HG02884 (cell line): ENCODE results near the gene RRP1B.
"Not testable (repeated sequence)": the region's sequence is repeated elsewhere in the genome, so short reads cannot be mapped to it uniquely, and the experiment has no call there.

Source experiments
- ATAC-seq: cut with Tn5 transposase; IDR thresholded peaks from one replicate; pipeline ENCODE4 v1.9.1; 2021; ENCODE audit warnings: mild to moderate bottlenecking, moderate library complexity; ENCODE audit not compliant: unreplicated experiment

The RRP1B gene

GRCh38 chr21:43639470-43640353, 19.6 kb upstream of the RRP1B start:
- no peak for ATAC-seq

- ATAC-seq, result no peak
Measured at GRCh38 chr21:43640400-43640799, 19.0 kb upstream of the RRP1B start.

GRCh38 chr21:43643193-43643592, 16.2 kb upstream of the RRP1B start:
- no peak for ATAC-seq

- no peak for ATAC-seq
Measured at GRCh38 chr21:43644071-43644470, 15.3 kb upstream of the RRP1B start.

- no peak for ATAC-seq
Measured at GRCh38 chr21:43644609-43645008, 14.8 kb upstream of the RRP1B start.

- ATAC-seq, result no peak
Measured at GRCh38 chr21:43645136-43645891, 14.0 kb upstream of the RRP1B start.

GRCh38 chr21:43645976-43646375, 13.4 kb upstream of the RRP1B start:
- ATAC-seq, result no peak

- no peak for ATAC-seq
Measured at GRCh38 chr21:43646550-43647260, 12.7 kb upstream of the RRP1B start.

- ATAC-seq, result no peak
Measured at GRCh38 chr21:43648171-43648570, 11.2 kb upstream of the RRP1B start.

- ATAC-seq, result not testable (repeated sequence)
Measured at GRCh38 chr21:43651926-43652325, 7.4 kb upstream of the RRP1B start.

GRCh38 chr21:43652616-43653015, 6.7 kb upstream of the RRP1B start:
- ATAC-seq, result no peak

- no peak for ATAC-seq
Measured at GRCh38 chr21:43653626-43654025, 5.7 kb upstream of the RRP1B start.

GRCh38 chr21:43654806-43655489, 4.4 kb upstream of the RRP1B start:
- no peak for ATAC-seq

GRCh38 chr21:43657355-43658087, 1.8 kb upstream of the RRP1B start:
- no peak for ATAC-seq

- no peak for ATAC-seq
Measured at GRCh38 chr21:43658088-43658741, 1.1 kb upstream of the RRP1B start.

GRCh38 chr21:43658769-43659135, 608 bp upstream of the RRP1B start:
- no peak for ATAC-seq

- no peak for ATAC-seq
Measured at GRCh38 chr21:43662286-43662685, 2.9 kb downstream of the RRP1B start.

- no peak for ATAC-seq
Measured at GRCh38 chr21:43663033-43663432, 3.7 kb downstream of the RRP1B start.

- no peak for ATAC-seq
Measured at GRCh38 chr21:43664358-43664757, 5.0 kb downstream of the RRP1B start.

GRCh38 chr21:43665879-43666278, 6.5 kb downstream of the RRP1B start:
- no peak for ATAC-seq
